ENCODE results near the gene XXYLT1. TPM values are rescaled to one million over a fixed set of nuclear protein-coding genes. Genes with fewer than 3 reads are reported as not detected.

XXYLT1 gene
- total and polyA plus RNA-seq, 2 of the 8 experiments (the other 6 are each of a cell fraction or from before 2014, with no cell fraction given), result 18.9 to 23.8 TPM

- DNase-seq (ENCODE audit: low read depth in 1 of 2, low spot score in 2 of 2) (no peak), FAIRE-seq (no peak)
- ChIA-PET CTCF (ENCODE audit: partially characterized antibody) (interaction anchor here (0.9 to 1.8 kb wide), 2 partner anchors 9 to 36 kb away, joined by 4 to 7 read pairs; no protein-coding TSS in a partner anchor), POLR2A (ENCODE audit: partially characterized antibody) (no interaction called here)
- H3K56ac ChIP-seq (replicated peaks; ENCODE audit: insufficient read length, low read depth, low read length), result no peak overlapping the region
- H3K9ac ChIP-seq (replicated peaks in 1 of 4; ENCODE audit: extremely low read depth in 1 of 4, low read depth in 3 of 4, low read length in 3 of 4), result no peak overlapping the region
- H3K4me2 ChIP-seq (ENCODE audit: insufficient read depth in 1 of 2, low read depth in 2 of 2, low read length in 2 of 2), result no peak overlapping the region
- no peak overlapping the region for H2BK5ac ChIP-seq (ENCODE audit: low read depth, low read length)
- no peak overlapping the region for H2BK120ac ChIP-seq (replicated peaks; ENCODE audit: low read depth, low read length)
- no peaks in the 10 kb centered on the region; a peak in 1 of 7 replicates for H3K4me1 ChIP-seq (replicated peaks in 1 of 4; ENCODE audit: control insufficient read depth in 3 of 4, insufficient read depth in 4 of 4, low read length in 3 of 4)
- 92% methylated on average over 6 of the region's 6 CpGs; no CpG with 5 or more reads in 1 of the 2 experiments for WGBS, 2 experiments (ENCODE audit: extremely low coverage in 1 of 2, insufficient coverage in 1 of 2, insufficient read length in 1 of 2, insufficient replicate concordance in 2 of 2, low coverage in 1 of 2, low lambda C conversion rate in 2 of 2, missing lambda C conversion rate in 1 of 2)
- H2BK12ac ChIP-seq (ENCODE audit: low read depth, low read length), result no peak overlapping the region
- H3K36me3 ChIP-seq (ENCODE audit: control insufficient read depth in 2 of 4, insufficient read depth in 4 of 4, low read length in 3 of 4), result peaks cover 0 to 12% (median 2%) of the 10 kb centered on the region in 4 experiments; a peak in 3 of 8 replicates
- no peak overlapping the region for H3K4ac ChIP-seq (replicated peaks; ENCODE audit: insufficient read length, low read depth, low read length)
- no peak overlapping the region for H2BK20ac ChIP-seq (ENCODE audit: low read length)
- no peak for TF ChIP-seq TAF1 (IDR thresholded peaks at IDR 0.05; ENCODE audit: low read depth, low read length)
- no peak for TF ChIP-seq YY1 (IDR thresholded peaks at IDR 0.05; ENCODE audit: low read depth, low read length)
- no peak overlapping the region for H3K18ac ChIP-seq (ENCODE audit: extremely low read depth, low read length)
- no peak overlapping the region for H4K5ac ChIP-seq (ENCODE audit: insufficient read length, low read depth, low read length)
- peaks cover 0 to 11% of the 10 kb centered on the region in 2 experiments; a peak in 1 of 4 replicates for H3K9me3 ChIP-seq (ENCODE audit: insufficient read depth in 2 of 2, low read depth in 1 of 2, low read length in 1 of 2)
- H4K8ac ChIP-seq (ENCODE audit: extremely low read depth, insufficient read depth, low read length), result no peak overlapping the region
- H3K79me1 ChIP-seq (ENCODE audit: low read depth, low read length), result no peaks in the 10 kb centered on the region; the same call in 1 of the 2 replicates
- no peak overlapping the region for H3K23ac ChIP-seq (ENCODE audit: insufficient read length)
- no peak overlapping the region for H2AFZ ChIP-seq (ENCODE audit: low read length)
- H2AK5ac ChIP-seq (ENCODE audit: low read depth, low read length), result no peak overlapping the region
- H3K27ac ChIP-seq (ENCODE audit: low read depth, low read length), result no peak overlapping the region
- H4K91ac ChIP-seq (replicated peaks; ENCODE audit: insufficient read length, low read length), result no peak overlapping the region
- no peak overlapping the region for H3K14ac ChIP-seq (ENCODE audit: insufficient read length)
- no peaks in the 10 kb centered on the region for H3K23me2 ChIP-seq (ENCODE audit: low read depth, low read length)
- no peaks in the 10 kb centered on the region for H3K79me2 ChIP-seq (ENCODE audit: control insufficient read depth in 1 of 2, insufficient read depth in 2 of 2, low read length in 2 of 2)
- H4K20me1 ChIP-seq (replicated peaks in 1 of 2; ENCODE audit: control insufficient read depth in 1 of 2, insufficient read depth in 2 of 2, low read length in 2 of 2), result peaks cover 2% of the 10 kb centered on the region in 2 experiments
- H2BK15ac ChIP-seq (ENCODE audit: low read length), result no peak overlapping the region
- no peak overlapping the region for H3K4me3 ChIP-seq (ENCODE audit: extremely low read depth in 1 of 4, insufficient read depth in 2 of 4, low read depth in 3 of 4, low read length in 4 of 4)
- H3K27me3 ChIP-seq (replicated peaks in 1 of 4; ENCODE audit: control insufficient read depth in 3 of 4, extremely low read depth in 1 of 4, insufficient read depth in 3 of 4, low read length in 3 of 4), result no peaks in the 10 kb centered on the region
Measured at GRCh38 chr3:195070336-195070735, 200.6 kb downstream of the XXYLT1 start.
